CD4-positive, alpha-beta T cell treated with Interferon alpha-2 for 1 hour (primary cell): ENCODE data around the gene PKD2L1.
"Not testable (repeated sequence)": the region's sequence is repeated elsewhere in the genome, so short reads cannot be mapped to it uniquely, and the experiment has no call there.

Source experiments
- DNase-seq, 2 donors: peaks; one replicate each; pipeline ENCODE4 v3.0.0-alpha.2; 2020 to 2022

PKD2L1 gene

GRCh38 chr10:100333661-100334440 lies 3.8 kb upstream of the PKD2L1 start:
- no peak for DNase-seq

- DNase-seq = no peak
Measured at GRCh38 chr10:100333106-100333505, 3.1 kb upstream of the PKD2L1 start.

GRCh38 chr10:100328198-100328597 lies 1.8 kb downstream of the PKD2L1 start:
- DNase-seq = no peak

- DNase-seq = no peak
Measured at GRCh38 chr10:100327718-100328009, 2.4 kb downstream of the PKD2L1 start.

- peak; percentile 32 to 66 for DNase-seq
Measured at GRCh38 chr10:100327007-100327717, 2.9 kb downstream of the PKD2L1 start.

- DNase-seq = no peak
Measured at GRCh38 chr10:100325158-100325557, 4.9 kb downstream of the PKD2L1 start.

GRCh38 chr10:100319707-100320402 lies 10.2 kb downstream of the PKD2L1 start:
- no peak for DNase-seq

- DNase-seq = no peak
Measured at GRCh38 chr10:100318207-100318606, 11.8 kb downstream of the PKD2L1 start.

- DNase-seq = no peak
Measured at GRCh38 chr10:100315615-100316014, 14.4 kb downstream of the PKD2L1 start.

- no peak for DNase-seq
Measured at GRCh38 chr10:100311298-100311697, 18.7 kb downstream of the PKD2L1 start.

- no peak for DNase-seq
Measured at GRCh38 chr10:100307684-100308083, 22.3 kb downstream of the PKD2L1 start.

- no peak for DNase-seq
Measured at GRCh38 chr10:100306861-100307260, 23.2 kb downstream of the PKD2L1 start.

- DNase-seq = no peak
Measured at GRCh38 chr10:100304414-100304813, 25.6 kb downstream of the PKD2L1 start.

- no peak for DNase-seq
Measured at GRCh38 chr10:100303724-100304319, 26.2 kb downstream of the PKD2L1 start.

- DNase-seq = not testable (repeated sequence)
Measured at GRCh38 chr10:100301123-100301522, 28.9 kb downstream of the PKD2L1 start.

- DNase-seq = no peak
Measured at GRCh38 chr10:100297242-100297641, 32.8 kb downstream of the PKD2L1 start.

- DNase-seq = no peak
Measured at GRCh38 chr10:100293066-100293465, 37.0 kb downstream of the PKD2L1 start.

- peak in 1 of 2 donors; percentile 18 for DNase-seq
Measured at GRCh38 chr10:100292300-100292699, 37.7 kb downstream of the PKD2L1 start.

- DNase-seq = peak in 1 of 2 donors; percentile 16
Measured at GRCh38 chr10:100291356-100291755, 38.7 kb downstream of the PKD2L1 start.

- DNase-seq = no peak
Measured at GRCh38 chr10:100289641-100290040, 40.4 kb downstream of the PKD2L1 start.

GRCh38 chr10:100288196-100288595 lies 41.8 kb downstream of the PKD2L1 start:
- no peak for DNase-seq

- no peak for DNase-seq
Measured at GRCh38 chr10:100287756-100288155, 42.3 kb downstream of the PKD2L1 start.
